ENCODE data around the gene CENPVL3.
"Not testable (repeated sequence)": the region's sequence is repeated elsewhere in the genome, so short reads cannot be mapped to it uniquely, and the experiment has no call there.

Gene CENPVL3

DNA sequence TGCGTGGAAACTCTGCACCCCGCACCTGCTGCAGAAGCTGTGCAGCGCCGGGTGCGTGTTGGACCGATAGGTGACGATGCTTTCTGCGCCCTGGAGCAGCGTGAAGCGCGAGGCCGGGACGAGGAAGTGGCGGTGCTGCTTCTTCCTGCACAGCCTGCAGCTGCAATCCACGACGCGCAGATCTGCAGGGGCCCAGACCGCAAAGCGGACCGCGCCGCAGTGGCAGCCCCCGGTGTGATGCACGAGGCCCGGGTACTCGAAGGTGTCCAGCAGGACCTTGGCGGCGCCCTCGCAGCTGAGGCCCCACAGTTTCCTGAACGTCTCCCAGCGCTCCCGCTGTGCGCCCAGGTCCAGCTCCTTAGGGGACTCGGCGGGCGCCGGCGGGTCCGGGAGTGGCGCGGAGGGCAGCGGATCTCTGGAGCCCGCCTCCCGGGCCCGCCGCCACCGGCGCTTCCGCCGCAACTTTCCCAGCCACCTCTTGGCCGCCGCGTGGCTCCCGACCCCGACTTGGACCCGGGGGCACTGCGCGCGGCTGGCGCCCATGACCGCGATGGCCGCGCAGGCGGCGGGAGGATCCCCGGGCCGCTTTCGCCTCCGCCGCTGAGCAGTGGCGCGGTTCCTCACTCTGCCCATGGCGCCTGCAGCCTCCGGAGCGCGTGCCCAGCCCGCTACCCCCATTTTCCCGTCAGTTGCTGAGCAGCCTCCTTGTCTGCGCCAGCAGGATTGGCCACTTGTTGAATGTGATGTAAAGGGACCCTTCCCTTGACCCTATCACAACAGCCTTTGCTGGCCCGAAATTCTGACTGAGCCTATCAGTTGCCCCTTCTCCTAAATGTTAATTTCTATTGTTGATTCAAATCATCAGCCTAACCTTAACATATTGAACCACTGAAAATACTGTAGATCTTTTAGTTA is at the start of gene CENPVL3:
Gene CENPVL3 (minus strand): TSS at position 672 of the 915 bp plus-strand sequence. CDS start 39 bp downstream, at position 633.
- not testable (repeated sequence) for H3K4me3 ChIP-seq (replicated peaks in 1 of 2; ENCODE audit: low read depth in 2 of 2, low read length in 2 of 2)

DNA sequence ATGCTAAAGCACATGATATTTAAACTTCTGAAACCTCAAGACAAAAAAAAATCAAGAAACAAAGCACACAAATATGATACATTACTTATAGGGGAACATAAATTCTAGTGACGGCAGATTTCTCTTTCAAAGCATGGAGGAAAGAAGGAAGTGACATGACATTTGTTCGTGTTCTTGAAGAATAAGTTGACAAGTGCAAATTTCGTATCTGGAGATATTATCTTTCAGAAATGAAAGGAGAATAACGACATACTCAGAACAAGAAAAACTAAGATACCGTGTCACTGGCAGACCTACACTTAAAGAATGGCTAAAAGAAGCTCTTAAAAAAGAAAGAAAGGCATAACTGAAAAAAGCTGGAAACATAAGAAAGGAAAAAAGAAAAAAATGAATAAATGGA is 47.3 kb upstream of the CENPVL3 start:
- TF ChIP-seq, protein P1, sequence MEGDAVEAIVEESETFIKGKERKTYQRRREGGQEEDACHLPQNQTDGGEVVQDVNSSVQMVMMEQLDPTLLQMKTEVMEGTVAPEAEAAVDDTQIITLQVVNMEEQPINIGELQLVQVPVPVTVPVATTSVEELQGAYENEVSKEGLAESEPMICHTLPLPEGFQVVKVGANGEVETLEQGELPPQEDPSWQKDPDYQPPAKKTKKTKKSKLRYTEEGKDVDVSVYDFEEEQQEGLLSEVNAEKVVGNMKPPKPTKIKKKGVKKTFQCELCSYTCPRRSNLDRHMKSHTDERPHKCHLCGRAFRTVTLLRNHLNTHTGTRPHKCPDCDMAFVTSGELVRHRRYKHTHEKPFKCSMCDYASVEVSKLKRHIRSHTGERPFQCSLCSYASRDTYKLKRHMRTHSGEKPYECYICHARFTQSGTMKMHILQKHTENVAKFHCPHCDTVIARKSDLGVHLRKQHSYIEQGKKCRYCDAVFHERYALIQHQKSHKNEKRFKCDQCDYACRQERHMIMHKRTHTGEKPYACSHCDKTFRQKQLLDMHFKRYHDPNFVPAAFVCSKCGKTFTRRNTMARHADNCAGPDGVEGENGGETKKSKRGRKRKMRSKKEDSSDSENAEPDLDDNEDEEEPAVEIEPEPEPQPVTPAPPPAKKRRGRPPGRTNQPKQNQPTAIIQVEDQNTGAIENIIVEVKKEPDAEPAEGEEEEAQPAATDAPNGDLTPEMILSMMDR (IDR thresholded peaks at IDR 0.05; ENCODE audit: low read depth, low read length) = no peak
- no peak overlapping the region for H3K4me3 ChIP-seq (replicated peaks in 1 of 2; ENCODE audit: low read depth in 2 of 2, low read length in 2 of 2)
- no peak for DNase-seq (ENCODE audit: low read depth in 2 of 2)

More for the DNA sequence above, at the start of gene CENPVL3:
- DNase-seq (ENCODE audit: low read depth in 2 of 2) = peak in 1 of 2 donors; percentile 2

DNA sequence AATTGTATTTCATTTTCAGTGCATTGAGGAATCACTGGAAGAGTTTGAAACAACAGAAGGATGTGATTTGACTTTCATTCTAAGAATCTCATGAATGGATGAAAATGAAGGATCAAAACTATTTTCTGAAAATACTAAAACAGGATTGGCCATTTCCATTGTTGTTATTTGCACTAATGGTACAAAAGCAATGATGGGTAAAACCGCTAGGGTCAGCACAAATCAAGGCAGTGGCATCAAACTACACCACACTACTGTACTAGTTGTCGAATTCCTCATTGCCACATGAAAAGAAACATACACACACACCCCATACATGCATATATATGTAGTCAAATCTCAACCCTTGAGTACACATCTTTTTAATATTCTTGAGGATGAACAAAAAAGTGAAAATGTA is 24.7 kb upstream of the CENPVL3 start:
- no peak overlapping the region for H3K4me3 ChIP-seq (replicated peaks in 1 of 2; ENCODE audit: low read depth in 2 of 2, low read length in 2 of 2)
- DNase-seq (ENCODE audit: low read depth in 2 of 2) = no peak
- TF ChIP-seq, protein P1 (IDR thresholded peaks at IDR 0.05; ENCODE audit: low read depth, low read length) = no peak

DNA sequence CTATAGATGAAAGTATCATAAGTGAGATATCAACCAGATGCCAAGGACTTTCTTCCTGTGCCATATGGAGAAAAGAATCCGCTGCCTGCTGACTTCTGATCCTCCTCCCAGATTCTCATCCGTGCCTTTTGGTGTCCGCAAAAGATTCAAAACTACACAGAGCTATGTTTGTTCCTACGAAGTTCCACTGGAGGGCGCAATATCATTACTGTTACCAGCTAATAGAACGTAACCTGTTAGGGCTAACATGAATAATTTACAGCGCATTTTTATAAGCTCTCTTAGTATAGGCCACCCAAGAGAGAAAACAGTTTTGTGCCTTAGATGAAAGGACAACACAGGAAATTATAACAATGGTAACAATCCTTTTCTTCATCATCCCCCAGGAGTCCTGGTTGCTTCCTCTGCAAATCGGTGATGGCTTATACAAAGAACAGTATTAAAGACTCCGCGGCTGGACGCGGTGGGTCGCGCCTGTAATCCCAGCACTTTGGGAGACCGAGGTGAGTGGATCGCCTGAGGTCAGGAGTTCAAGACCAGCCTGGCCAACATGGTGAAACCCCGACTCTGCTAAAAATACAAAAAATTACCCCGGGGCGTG is 22.8 kb upstream of the CENPVL3 start:
- TF ChIP-seq, protein P1 (IDR thresholded peaks at IDR 0.05; ENCODE audit: low read depth, low read length) = peak; percentile 46
- DNase-seq (ENCODE audit: low read depth in 2 of 2) = peak; percentile 65 to 71
- no peak overlapping the region for H3K4me3 ChIP-seq (replicated peaks in 1 of 2; ENCODE audit: low read depth in 2 of 2, low read length in 2 of 2)

DNA sequence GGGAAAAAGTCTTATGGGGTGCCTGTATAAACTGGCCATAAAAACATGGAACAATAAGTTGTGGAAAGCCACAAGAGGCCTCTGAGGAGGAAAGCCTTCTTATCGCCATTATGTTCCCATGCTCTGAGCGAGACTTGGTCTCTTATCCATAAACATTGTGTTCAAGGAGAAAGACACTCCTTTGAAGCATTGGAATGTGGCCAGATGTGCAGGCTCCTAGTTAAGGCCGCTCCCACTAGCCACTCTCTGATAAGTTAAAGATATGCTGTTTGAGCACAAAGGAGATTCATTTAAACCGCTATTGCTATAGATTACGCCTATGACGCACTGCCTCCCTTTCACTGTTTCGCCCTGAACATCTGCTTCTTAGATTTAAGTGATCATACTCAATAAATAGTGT is 17.8 kb upstream of the CENPVL3 start:
- not testable (repeated sequence) for H3K4me3 ChIP-seq (replicated peaks in 1 of 2; ENCODE audit: low read depth in 2 of 2, low read length in 2 of 2); DNase-seq (ENCODE audit: low read depth in 2 of 2)

DNA sequence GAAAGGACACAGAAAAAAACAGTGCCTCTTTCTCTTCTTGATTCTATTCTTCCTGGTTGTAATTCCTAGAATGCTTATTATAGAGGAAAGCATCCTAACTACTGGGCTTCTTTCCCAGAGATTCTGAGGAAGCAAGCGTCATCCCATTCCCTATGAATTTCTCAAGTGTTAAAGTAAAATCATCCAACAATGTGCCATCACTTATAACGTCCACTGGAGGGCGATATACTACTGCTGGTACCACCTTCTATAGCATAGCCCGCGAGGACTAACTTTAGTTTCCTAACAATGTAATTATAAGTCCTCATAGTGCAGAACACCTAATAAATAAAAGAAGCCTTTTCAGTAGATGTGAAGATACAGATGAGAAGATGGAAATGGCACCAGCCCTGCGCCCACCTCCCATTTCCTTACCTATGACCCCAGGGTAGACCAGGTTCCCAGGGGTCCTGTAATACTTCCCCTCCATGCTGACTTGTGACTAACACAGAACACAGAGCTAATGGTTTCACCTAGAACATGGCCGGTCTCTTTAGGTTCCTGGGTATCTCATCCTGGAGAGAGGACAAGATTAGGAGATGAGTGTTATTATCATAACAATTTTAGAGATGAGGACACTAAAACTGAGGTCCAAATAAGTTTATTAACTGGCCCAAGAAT is 4.2 kb downstream of the CENPVL3 start:
- TF ChIP-seq, protein P1 (IDR thresholded peaks at IDR 0.05; ENCODE audit: low read depth, low read length) = peak; percentile 53
- no peak overlapping the region for H3K4me3 ChIP-seq (replicated peaks in 1 of 2; ENCODE audit: low read depth in 2 of 2, low read length in 2 of 2)
- DNase-seq (ENCODE audit: low read depth in 2 of 2) = peak; percentile 39 to 58

DNA sequence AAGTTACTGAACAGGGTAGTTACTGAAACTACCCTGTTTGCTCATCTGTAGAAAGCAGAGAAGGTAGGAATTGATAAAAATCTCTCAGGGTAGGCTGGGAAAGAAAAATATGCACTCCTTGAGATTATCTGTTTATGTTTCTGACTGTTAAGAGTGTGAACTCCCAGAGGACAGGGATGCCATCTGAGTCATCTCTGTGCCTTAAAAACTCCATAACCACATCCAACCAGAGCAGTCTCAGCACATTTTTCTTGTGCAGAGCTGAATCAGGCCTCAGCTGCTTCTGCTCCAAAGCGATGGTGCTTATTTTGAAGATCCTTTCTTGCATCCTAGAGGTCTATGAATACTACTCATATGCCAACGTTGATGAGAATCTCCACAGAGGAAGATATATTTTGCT is 9.9 kb downstream of the CENPVL3 start:
- TF ChIP-seq, protein P1 (IDR thresholded peaks at IDR 0.05; ENCODE audit: low read depth, low read length) = no peak
- H3K4me3 ChIP-seq (replicated peaks in 1 of 2; ENCODE audit: low read depth in 2 of 2, low read length in 2 of 2) = no peak overlapping the region
- peak in 1 of 2 donors; percentile 38 for DNase-seq (ENCODE audit: low read depth in 2 of 2)

Data from cardiac fibroblast (primary cell).